ENCODE data around the gene SH3BGR.

The SH3BGR gene

DNA sequence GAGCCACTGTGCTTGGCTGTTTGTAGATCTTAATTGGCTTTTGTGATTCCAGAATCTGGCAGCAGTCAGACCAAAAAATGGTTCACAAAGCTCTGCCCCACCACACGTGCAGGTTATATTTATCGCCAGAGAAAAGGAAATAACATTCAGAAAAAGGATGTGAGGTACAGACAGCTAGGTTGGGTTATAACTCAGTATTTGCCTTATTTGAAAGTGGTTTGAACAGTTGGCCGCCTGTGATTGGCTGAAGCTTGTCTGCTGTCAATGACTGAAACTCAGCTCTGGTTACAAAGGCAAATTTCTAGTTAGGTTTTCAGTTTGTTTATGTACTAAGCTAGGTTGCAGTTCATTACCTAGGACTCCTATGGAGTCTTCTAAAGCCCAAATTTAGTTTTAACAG is 9.6 kb downstream of the SH3BGR start:
- DNase-seq: no peak

DNA sequence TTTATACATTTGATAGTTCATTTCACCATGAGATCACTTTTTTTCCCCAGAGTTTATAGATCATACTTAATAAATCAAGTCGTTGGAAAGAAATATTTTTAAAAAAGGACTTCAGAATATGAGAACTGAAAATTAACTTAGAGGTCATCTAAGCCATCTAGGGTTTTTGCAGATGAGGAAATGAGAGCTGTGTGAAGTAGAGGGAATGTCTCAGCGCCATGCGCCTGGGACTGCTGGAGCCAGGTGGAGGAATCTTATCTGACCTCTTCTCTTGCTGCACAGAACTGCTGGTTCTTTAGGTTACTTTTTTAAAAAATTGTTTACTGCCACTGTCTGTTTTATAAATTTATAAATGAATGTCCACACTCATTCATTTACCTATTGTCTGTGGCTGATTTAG is 11.5 kb downstream of the SH3BGR start:
- DNase-seq: no peak

DNA sequence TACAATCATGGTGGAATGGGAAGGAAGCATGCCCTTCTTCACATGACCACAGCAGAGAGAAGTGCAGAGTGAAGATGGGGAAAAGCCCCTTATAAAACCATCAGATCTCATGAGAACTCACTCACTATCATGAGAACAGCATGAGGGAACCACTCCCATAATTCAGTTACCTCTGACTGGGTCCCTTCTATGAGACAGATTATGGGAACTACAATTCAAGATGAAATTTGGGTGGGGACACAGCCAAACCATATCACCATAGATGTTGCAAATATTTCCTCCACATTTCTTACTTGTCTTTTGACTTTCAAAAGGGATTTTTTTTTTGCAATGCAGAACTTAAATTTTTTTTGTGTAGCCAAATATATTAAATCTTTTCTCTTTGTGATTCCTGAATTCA is 14.8 kb downstream of the SH3BGR start:
- no peak for DNase-seq

DNA sequence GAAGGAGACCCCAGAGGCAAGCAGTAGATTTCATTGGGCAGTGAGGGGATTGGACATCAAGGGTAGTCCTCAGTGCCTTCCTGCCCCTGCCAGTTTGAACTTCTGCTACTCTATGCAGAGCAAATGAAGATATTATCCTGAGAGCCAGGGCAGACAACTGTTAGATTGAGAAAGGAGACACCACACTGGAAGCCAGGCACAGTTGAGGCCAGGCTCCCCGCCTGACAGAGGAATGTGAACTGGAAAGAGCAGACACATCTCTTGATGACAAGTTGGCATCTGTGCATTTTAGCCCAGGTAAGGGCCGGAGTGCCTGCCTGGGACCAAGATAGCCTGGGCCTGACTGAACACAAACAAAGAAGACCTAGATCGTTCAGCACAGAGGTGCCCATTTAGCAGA is 16.0 kb downstream of the SH3BGR start:
- no peak for DNase-seq

DNA sequence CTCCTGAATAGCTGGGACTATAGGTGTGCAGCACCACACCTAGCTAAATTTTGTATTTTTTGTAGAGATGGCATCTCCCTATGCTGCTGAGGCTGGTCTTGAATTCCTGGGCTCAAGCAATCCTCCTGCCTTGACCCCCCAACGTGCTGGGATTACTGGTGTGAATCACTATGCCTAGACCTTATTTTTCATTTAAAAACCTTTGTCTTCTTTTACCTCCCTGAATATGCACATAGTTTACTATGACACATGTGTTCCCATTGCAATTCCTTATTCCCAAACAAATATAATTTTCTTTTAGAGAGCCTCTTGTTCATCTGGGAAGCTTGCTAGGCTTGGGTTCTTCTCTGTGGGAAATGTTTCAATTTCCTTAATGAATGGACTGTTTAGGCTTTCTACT is 16.8 kb downstream of the SH3BGR start:
- DNase-seq: no peak

DNA sequence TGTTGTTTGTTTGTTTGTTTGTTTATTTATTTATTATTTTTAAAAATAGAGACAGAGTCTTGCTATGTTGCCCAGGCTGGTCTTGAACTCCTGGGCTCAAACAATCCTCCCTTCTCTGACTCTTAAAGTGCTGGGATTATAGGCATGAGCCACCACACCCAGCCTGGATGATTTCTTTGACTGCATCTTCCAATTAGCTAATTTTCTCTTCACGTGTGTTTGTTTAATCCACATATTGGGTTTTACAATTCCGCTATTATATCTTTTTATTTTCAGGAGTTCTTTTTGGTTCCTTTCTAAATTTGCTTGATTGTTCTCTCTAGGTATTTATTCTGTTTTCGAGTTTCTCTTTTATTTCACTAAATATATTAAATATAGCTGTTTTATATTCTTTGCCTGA is 19.8 kb downstream of the SH3BGR start:
- DNase-seq: no peak

DNA sequence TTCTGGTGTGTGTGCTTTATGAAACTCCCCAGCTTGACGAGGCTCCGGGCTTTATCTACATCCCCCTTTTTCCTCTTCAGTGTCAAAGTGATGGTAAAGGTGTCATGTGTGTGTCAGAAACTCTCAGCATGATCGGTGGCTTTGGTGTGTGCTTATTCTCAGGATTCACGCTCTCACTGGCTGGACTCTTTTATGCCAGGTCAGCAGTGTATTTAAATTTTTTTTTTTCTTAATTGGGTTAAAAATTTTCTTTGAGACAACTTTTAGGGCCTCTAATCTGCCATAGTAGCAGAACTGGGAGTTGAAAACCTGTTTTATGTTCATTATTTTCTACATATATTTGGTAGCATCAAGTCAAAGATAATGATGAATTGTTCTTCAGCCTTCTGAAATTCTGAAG is 21.0 kb downstream of the SH3BGR start:
- DNase-seq: no peak

DNA sequence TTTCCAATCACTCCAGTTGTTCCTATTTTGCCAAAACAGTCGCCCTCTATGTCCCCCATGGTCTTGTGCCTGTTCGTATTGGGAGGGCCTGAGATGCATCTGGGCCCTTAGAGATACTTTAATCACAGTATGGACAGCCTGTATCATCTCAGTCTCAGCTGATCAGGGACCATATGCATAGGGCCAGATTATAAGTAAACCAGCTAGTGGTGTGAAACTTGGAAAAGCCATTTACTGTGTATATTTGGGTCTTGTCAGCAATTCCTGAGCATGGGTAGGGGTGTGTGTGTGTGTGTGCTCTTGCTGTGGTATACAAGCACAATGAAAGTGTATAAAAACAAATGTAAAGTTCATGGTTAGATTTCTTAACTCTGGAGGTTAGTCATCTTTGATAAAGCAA is 22.8 kb downstream of the SH3BGR start:
- DNase-seq: no peak

DNA sequence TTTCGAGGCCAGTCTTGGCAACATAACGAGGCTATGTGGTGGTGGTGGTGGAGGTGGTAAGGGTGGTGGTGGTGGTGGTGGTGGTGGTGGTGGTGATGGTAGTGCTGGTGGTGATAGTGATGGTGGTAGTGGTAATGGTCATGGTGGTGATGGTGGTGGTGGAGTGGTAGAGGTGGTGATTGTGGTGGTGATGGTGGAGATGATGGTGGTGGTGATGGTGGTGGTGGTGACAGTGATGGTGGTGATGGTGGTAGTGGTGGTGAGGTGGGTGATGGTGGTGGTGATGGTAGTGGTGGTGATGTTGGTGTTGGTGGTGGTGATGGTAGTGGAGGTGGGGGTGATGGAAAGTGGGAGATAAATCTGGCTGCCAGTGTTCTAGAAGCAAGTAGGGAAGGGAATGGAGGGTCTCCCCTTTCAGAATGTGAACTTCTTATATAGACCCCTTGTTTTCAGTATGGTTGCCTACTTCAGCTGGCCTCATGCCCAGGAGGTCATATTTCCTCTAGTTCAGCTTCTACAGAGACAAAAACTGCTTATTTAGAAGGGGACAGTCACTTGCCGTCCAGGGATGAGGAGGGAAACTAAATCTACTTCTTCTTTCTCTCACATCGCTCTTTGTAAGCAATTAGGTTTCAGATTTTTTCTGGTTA is 27.5 kb downstream of the SH3BGR start:
- DNase-seq: no peak

DNA sequence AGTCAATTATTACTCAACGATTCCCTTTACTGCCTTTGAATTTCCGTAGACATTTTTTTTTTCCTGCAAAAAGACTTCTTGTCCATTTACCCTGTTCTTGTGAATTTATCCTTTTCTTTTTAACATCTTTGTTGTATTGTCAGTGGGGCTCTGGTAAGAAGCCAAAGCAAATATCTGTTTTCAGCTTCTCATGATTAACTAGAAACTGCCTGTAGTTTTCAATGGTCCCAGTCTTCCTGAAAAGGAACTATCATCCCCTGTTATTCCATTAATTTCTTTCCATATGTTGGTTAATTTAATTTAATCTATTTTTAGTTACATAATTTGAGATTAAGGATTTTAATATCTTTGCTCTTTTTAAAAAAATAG is 28.0 kb downstream of the SH3BGR start:
- no peak for DNase-seq

DNA sequence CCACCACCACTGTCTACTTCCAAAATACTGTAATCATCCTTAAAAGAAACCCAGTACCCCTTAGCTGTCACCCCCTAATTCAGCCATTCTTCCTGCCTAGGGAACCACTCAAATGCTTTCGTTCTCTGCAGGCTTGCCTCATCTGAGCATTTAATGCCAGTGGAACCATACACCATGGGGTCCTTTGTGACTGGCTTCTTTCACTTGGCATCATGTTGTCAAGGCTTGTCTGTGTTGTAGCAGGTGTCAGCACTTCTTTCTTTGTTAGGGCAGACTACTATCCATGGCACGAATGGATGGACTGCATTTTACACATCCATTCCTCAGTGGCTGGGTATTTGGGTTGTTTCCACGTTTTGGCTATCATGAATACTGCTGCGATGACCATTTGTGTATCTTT is 28.5 kb downstream of the SH3BGR start:
- no peak for DNase-seq

DNA sequence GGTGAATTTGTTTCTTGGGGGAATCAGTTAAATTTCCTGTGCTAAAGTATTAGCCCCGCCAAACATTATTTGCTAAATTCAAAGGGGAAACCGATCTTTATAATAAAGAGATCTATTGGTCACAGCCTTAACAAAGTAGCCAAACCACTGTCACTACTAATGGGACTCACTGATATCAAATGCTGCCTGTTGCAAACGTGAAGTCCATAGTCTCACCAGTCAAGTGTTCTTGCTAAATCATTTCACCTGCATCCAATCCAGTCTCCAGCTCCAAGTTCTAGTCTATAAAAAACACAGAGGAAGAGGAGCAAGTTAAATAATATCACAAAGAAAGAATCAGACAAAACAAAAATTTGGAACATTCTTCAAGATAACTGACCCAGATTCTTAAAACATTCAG is 30.1 kb downstream of the SH3BGR start:
- DNase-seq: no peak

DNA sequence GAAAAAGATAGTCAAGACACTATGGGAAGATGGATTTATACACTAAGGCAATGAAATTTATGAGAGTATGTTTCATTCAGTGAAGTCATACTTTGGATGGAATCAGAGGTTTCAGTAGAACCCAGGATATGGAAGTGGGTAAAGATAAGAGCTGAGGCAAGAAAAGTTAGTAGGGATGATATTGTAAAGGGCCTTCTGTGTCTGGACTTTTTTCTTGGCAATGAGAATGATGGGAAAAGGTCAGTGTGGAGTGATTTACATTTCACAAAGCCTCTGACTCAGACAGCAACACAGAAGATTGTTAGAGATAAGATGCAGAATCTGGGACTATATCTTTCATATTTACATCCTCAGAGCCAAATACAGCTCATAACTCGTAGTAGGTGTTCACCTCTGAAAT is 32.1 kb downstream of the SH3BGR start:
- DNase-seq: no peak

DNA sequence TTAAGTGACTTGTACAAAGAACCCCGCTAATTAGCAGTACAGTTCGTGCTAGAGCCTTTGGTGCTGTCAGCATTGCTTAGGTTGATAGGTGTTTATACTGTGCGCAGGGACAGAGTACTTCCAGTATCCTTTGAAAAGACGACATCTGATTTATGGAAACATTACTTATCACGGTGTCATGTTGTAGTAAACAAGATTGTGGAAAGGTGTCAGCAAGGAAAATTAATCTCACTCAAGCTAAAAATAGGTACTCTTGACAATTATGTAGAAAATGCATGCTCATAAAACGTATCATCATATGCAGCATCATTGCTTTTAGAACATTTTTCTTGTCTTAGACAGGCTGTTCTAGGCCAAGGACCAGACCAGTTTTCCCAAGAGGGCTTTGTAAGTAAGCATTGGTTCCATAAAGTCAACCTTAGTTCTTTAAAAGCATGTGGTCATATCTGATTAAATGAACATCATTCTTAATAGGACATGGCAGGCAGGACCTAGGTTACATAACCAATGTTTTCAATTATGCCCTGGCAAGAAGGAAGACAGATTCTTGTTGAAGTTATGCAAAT is 33.0 kb downstream of the SH3BGR start:
- DNase-seq: no peak

DNA sequence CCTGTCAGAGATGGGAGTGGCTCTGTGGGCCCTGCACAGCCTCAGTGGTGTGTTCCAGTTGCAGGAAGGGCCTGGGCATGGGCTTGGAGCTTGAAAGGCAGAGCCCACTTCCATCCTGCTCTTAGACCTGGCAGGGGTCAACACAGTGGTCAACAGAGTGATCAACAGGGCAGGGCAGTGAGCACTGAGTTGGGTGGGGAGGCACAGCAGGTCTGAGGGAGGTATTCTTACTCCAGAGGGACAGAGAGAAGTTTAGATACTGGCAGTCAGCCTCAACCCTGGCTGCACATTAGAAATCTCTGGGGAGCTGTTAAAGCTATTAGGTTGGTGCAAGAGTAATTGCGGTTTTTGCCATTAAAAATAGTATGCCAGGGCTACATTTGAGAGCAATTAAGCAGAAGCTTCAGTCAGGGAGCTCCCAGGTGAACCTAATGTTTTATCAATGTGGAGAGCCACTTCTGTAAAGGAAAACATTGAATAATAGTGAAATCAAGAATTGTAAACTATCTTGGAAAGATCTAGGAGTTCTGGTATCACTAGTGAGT is 37.7 kb downstream of the SH3BGR start:
- peak; percentile 19 for DNase-seq

DNA sequence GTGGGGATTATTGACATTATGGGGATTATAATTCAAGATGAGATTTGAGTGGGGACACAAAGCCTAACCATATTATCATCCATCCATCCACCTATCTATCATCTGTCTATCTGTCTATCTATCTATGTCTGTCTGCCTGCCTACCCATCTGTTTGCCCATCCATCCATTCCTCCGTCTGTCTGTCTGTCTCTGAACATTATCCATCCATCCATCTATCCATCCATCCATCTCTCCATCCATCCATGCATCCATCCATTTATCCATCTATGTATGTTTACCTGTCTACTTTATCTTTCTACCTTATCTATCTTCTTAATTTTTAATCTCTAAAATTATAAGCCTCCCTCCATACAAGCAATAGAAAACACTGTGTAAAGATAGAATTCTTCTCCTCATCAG is 47.4 kb downstream of the SH3BGR start:
- no peak for DNase-seq

DNA sequence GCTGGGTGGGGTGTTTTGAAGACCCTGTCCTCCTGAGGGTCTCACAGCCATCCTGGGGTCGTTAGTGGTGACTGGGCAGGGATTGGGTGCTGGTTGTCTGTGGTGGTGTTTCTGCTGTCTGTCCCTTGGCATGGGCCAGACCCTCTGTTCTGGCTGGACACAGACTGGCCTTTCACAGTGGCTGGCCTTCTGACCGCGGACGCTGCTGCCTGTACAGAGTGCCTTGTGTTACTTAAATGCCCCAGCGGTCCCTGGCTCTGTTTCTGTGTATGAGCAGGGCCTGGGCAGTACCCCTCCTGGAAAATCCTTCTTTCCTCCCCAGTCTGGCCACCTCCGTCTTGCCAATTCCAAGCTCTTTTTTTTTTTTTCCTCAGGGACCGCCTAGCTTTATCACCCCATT is 50.9 kb downstream of the SH3BGR start:
- DNase-seq: no peak

DNA sequence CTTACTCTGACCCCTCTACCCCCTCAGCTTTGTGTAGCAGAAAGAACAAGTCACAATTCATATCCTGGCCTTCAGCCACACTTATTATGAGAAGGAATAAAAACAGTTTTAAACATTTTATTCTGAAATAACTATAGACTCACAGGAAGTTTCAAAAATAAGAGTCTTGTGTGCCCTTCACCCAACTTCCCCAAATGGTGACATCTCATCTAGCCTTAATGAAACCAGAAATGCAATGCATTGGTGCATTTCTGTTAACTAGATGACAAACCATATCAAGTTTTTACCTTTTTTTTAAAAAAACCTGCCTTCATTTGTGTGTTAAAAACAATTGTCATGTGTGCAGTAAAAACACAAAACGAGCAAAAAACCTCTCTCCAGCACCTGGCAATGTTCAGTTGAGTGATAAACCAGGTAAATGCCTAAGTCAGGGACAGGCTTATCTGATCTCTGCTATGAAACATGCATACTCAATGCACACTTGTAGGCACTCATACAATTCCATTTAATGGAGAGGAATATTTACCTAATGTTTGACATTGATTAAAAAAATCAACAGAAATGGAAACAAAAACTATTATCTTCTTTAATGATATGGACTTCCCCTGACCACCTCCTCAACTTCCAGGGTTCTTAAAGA is 51.5 kb downstream of the SH3BGR start:
- DNase-seq: no peak

DNA sequence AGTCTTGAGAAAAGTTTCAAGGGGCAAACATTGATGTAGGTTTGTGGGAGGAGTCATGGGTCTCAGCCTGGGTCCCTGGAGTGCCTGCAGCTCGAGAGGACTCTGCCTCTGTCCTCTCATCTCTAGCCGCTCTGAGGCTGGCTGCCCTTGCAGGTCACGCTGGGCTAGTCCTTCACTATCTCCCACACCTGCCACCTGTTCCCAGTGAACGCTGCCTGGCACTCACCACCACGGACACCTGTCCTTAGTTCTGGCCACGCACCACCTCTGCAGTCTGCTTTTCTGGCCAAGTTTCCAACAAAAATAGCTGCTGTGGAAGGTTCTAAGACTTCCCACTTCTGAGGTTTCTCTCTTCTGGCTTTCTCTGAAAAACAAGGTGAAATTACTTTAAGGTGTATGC is 52.5 kb downstream of the SH3BGR start:
- no peak for DNase-seq

DNA sequence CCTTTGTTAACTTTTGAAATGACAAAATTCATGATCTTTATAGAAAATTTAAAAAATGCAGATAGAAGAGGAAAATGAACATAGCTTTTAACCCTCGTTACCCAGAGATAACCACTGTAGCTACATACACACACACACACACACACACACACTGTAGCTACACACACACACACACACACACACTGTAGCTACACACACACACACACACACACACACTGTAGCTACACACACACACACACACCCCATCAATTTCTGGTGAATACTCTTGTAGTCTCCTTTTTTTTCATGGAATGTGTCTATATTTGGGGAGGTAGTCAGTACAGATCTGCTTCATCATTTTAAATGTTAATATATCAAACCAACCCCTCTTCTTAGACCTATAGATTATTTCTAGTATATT is 58.5 kb downstream of the SH3BGR start:
- no peak for DNase-seq

DNA sequence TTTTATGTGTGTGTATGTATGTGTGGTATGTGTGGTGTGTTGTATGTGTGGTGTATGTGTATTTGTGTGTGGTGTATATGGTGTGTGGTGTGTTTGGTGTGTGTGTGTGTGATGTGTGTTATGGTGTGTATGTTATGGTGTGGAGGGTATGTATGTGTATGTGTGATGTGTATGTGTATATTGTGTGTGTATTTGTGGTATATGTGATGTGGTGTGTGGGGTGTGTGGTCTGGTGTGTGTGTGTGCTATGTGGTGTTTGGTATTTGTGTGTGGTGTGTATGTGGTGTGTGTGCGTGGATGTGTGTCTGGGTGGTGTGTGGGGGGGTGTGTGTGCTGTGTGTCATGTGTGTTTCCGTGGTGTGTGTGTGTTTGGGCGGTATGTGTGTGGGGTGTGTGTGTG is 59.3 kb downstream of the SH3BGR start:
- DNase-seq: no peak

DNA sequence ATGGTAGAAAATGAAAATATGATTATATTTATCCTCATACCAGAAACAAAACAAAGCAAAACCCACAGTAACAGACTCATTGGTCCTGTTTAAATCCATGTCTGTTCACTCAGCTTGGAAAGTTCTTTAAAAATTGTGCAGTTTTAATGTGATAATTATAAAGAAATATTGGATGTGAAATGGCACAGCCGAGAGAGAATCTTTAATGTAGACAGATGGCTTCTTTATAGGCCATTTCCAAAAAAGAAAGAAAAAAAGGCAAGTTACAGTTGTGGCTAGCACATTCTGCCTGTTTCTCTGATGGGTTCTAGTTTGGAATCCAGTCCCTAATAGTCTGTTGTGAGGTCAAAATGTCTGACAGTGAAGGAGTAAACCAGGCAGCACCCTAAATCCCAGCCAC is 62.0 kb downstream of the SH3BGR start:
- DNase-seq: no peak

DNA sequence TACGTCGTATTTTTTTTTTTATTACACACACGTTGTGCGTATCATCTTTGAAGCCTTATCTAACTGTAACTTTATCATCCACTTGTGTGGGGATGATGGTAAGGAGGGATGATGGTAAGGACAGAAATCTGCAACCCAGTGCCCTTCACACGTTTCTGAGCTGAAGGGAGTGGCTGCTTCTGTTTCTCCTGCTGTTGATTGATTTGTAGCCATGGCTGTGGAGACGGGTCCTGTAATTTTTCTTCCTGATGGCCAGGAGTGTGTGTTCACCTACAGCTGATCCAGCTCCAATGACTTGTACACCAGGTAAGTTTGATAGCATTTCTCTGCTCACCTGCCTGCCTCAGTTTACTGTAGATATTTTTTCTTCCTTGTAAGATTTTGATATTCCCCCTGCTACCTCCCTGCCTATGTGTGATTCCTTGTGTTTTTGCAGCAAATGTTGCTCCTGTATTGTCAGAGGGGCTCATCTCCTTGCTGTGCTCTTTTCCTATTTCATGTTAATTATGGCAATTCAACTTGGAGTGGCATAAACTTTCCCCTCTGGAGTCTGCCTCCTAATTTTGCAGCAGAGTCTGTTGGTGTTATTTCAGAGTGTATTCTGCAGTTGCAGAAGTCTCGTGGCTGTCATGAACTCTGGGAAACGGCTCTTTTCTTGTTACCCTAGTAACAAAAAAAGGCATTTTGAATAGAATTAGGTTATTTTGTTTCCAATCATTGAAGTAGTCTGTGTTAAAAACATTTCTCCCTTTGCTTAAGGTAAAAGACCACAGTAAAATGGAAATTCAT is 64.1 kb downstream of the SH3BGR start:
- DNase-seq: no peak
